HepG2 (cell line): Measurements from ENCODE around the gene DVL3. TPM values are rescaled to one million over a fixed set of nuclear protein-coding genes. Genes with fewer than 3 reads are reported as not detected.
A peak's percentile ranks its signal among the peaks of the same experiment; 100 is the strongest.

ENCODE experiments used
- FOXM1 ChIP-seq: sonication (generic); formaldehyde crosslinking; IDR thresholded peaks from 2 replicates; pipeline ENCODE4 v1.5.0; 2020; ENCODE audit warnings: missing genetic modification reagents
- GABPB1 ChIP-seq: IDR thresholded peaks from 2 replicates; pipeline ENCODE4 v1.6.1; 2016; ENCODE audit warnings: mild to moderate bottlenecking, missing genetic modification reagents, moderate library complexity, missing compliant biosample characterization
- HMG20B ChIP-seq: conservative IDR thresholded peaks from 2 replicates; pipeline ENCODE4 v1.6.1; 2016; ENCODE audit warnings: missing genetic modification reagents, missing compliant biosample characterization
- KDM2A ChIP-seq: sonication (generic); formaldehyde crosslinking; IDR thresholded peaks from 2 replicates; pipeline ENCODE4 v1.4.0; 2020; ENCODE audit warnings: low read depth, missing genetic modification reagents, borderline replicate concordance
- KDM5B ChIP-seq: sonication (generic); formaldehyde crosslinking; IDR thresholded peaks from 2 replicates; pipeline ENCODE4 v1.4.0; 2020; ENCODE audit warnings: missing genetic modification reagents, mild to moderate bottlenecking, borderline replicate concordance
- LRRFIP1 ChIP-seq: sonication (generic); formaldehyde crosslinking; conservative IDR thresholded peaks from 2 replicates; pipeline ENCODE4 v1.4.0; 2020; ENCODE audit warnings: missing genetic modification reagents
- MEIS1 ChIP-seq: sonication (generic); formaldehyde crosslinking; IDR thresholded peaks from 2 replicates; pipeline ENCODE4 v1.9.0; 2021; ENCODE audit warnings: mild to moderate bottlenecking, missing genetic modification reagents, moderate library complexity, borderline replicate concordance
- SALL1 ChIP-seq: sonication (generic); formaldehyde crosslinking; IDR thresholded peaks from 2 replicates; pipeline ENCODE4 v1.8.0; 2022; ENCODE audit warnings: mild to moderate bottlenecking, missing genetic modification reagents
- SAP130 ChIP-seq: IDR thresholded peaks from 2 replicates; pipeline ENCODE4 v1.6.1; 2016; ENCODE audit warnings: low read depth
- SRY ChIP-seq: sonication (generic); formaldehyde crosslinking; IDR thresholded peaks from 2 replicates; pipeline ENCODE4 v1.8.0; 2022; ENCODE audit warnings: mild to moderate bottlenecking, missing genetic modification reagents
- ZGPAT ChIP-seq: IDR thresholded peaks from 2 replicates; pipeline ENCODE4 v1.6.1; 2016; ENCODE audit warnings: mild to moderate bottlenecking
- ZNF329 ChIP-seq: sonication (generic); formaldehyde crosslinking; IDR thresholded peaks from 2 replicates; pipeline ENCODE4 v1.9.0; 2021; ENCODE audit warnings: low read depth, mild to moderate bottlenecking, missing genetic modification reagents
- ZNF451 ChIP-seq: sonication (generic); formaldehyde crosslinking; IDR thresholded peaks from 2 replicates; pipeline ENCODE4 v1.5.0; 2020; ENCODE audit warnings: mild to moderate bottlenecking, missing genetic modification reagents
- ZNF547 ChIP-seq: sonication (generic); formaldehyde crosslinking; IDR thresholded peaks from 2 replicates; pipeline ENCODE4 v1.5.1; 2020; ENCODE audit warnings: mild to moderate bottlenecking, missing genetic modification reagents
- ZNF687 ChIP-seq: sonication (generic); formaldehyde crosslinking; IDR thresholded peaks from 2 replicates; pipeline ENCODE4 v1.5.1; 2020; ENCODE audit warnings: mild to moderate bottlenecking, missing genetic modification reagents, moderate library complexity
- ZSCAN31 ChIP-seq: sonication (generic); formaldehyde crosslinking; IDR thresholded peaks from 2 replicates; pipeline ENCODE4 v1.5.0; 2020; ENCODE audit warnings: low read depth, mild to moderate bottlenecking, missing genetic modification reagents
- polyA plus RNA-seq, 8 experiments: library from polyadenylated mRNA; depleted of rRNA in 3 of 8; stranded (reverse) in 7 of 8; unstranded in 1 of 8; fragments of >200 nt; fragmentation: Illumina TruSeq in 4 of 8; extraction: Trizol in 4 of 8; gene quantifications; 2 replicates each; pipeline versions ENCODE4 v1.2.1 to v1.2.3, GENCODE V29; 2011 to 2016; ENCODE audit warnings: low read depth in 4 of 8, missing spikeins in 1 of 8, mixed read lengths in 1 of 8; ENCODE audit not compliant: insufficient read depth in 1 of 8
- total RNA-seq, 5 experiments: library from RNA; depleted of rRNA; stranded (reverse); fragments of >200 nt; fragmentation: Illumina TruSeq; extraction: Trizol; gene quantifications; 2 replicates each; pipeline ENCODE4 v1.2.3, GENCODE V29; 2016; ENCODE audit warnings: low read depth in 1 of 5

DVL3 gene
- total and polyA plus RNA-seq, 2 of the 13 experiments (the other 11 are each of a cell fraction or from before 2014, with no cell fraction given), result 29.0 to 36.1 TPM

- peak; percentile 42; the same call in 1 of the 2 replicates for TF ChIP-seq ZNF687
- 0 out of 2 replicates have a peak, but pooled peaks have one; percentile 25 for TF ChIP-seq ZNF451 (CRISPR knock-in tag)
- TF ChIP-seq HMG20B (CRISPR knock-in tag), result no peak
- no peak for TF ChIP-seq LRRFIP1 (CRISPR knock-in tag)
- TF ChIP-seq SALL1 (CRISPR knock-in tag), result peak; percentile 24; the same call in 1 of the 2 replicates
- TF ChIP-seq ZSCAN31 (CRISPR knock-in tag), result 0 out of 2 replicates have a peak, but pooled peaks have one; percentile 21
- TF ChIP-seq KDM5B, result peak; percentile 49; the same call in 1 of the 2 replicates
- TF ChIP-seq FOXM1 (CRISPR knock-in tag), result 0 out of 2 replicates have a peak, but pooled peaks have one; percentile 22
- TF ChIP-seq ZNF329 (CRISPR knock-in tag), result 0 out of 2 replicates have a peak, but pooled peaks have one; percentile 58
- TF ChIP-seq SRY, result 0 out of 2 replicates have a peak, but pooled peaks have one; percentile 94
- TF ChIP-seq SAP130 (CRISPR knock-in tag), result peak; percentile 68; the same call in 1 of the 2 replicates
- TF ChIP-seq KDM2A (CRISPR knock-in tag), result peak; percentile 71; the same call in 1 of the 2 replicates
- 0 out of 2 replicates have a peak, but pooled peaks have one; percentile 5 for TF ChIP-seq GABPB1 (CRISPR knock-in tag)
- TF ChIP-seq MEIS1 (CRISPR knock-in tag), result 0 out of 2 replicates have a peak, but pooled peaks have one; percentile 41
- 0 out of 2 replicates have a peak, but pooled peaks have one; percentile 20 for TF ChIP-seq ZGPAT
- TF ChIP-seq ZNF547 (CRISPR knock-in tag), result no peak
These were observed 31.2 kb downstream of the DVL3 start, which contains the start of gene ABCF3 (continued) for GRCh38 chr3:184186184-184186901.
